Parathyroid adenoma (tissue), 2 donors: Measurements from ENCODE around the gene METTL16.

Experiments
- H2AFZ ChIP-seq: fragments of 300-600 bp; sonication (generic); one replicate; pipeline ENCODE4 v1.7.0; 2017; ENCODE audit warnings: antibody characterized with exemption, mild to moderate bottlenecking
- H3K27ac ChIP-seq: fragments of 300-600 bp; sonication (generic); one replicate; pipeline ENCODE4 v1.7.0; 2017
- H3K27me3 ChIP-seq: fragments of 300-600 bp; sonication (generic); one replicate; pipeline ENCODE4 v1.7.0; 2017; ENCODE audit warnings: low read length; ENCODE audit not compliant: control insufficient read depth, insufficient read depth
- H3K36me3 ChIP-seq: fragments of 300-600 bp; sonication (generic); one replicate; pipeline ENCODE4 v1.7.0; 2017; ENCODE audit warnings: low read length; ENCODE audit not compliant: control insufficient read depth, insufficient read depth
- H3K4me1 ChIP-seq: fragments of 300-600 bp; sonication (generic); one replicate; pipeline ENCODE4 v1.7.0; 2017; ENCODE audit warnings: control low read depth
- H3K4me2 ChIP-seq: fragments of 300-600 bp; sonication (generic); one replicate; pipeline ENCODE4 v1.7.0; 2017; ENCODE audit warnings: low read length
- H3K4me3 ChIP-seq: fragments of 300-600 bp; sonication (generic); one replicate; pipeline ENCODE4 v1.7.0; 2017; ENCODE audit warnings: low read depth, low read length
- H3K79me2 ChIP-seq: fragments of 300-600 bp; sonication (generic); one replicate; pipeline ENCODE4 v1.7.0; 2017; ENCODE audit warnings: control low read depth
- H3K9ac ChIP-seq: fragments of 300-600 bp; sonication (generic); one replicate; pipeline ENCODE4 v1.7.0; 2017; ENCODE audit warnings: mild to moderate bottlenecking
- H3K9me3 ChIP-seq: fragments of 300-600 bp; sonication (generic); one replicate; pipeline ENCODE4 v1.7.0; 2017; ENCODE audit warnings: low read length; ENCODE audit not compliant: control insufficient read depth
- CTCF ChIP-seq: fragments of 300-600 bp; sonication (generic); IDR thresholded peaks from one replicate; pipeline ENCODE4 v1.7.0; 2017; ENCODE audit warnings: antibody characterized with exemption, mild to moderate bottlenecking
- donor health status: primary hyperparathyroidism.

METTL16 gene

GRCh38 chr17:2369551-2370210 lies 142.0 kb downstream of the METTL16 start:
- no peak overlapping the region for H3K4me3 ChIP-seq
- H3K79me2 ChIP-seq: no peaks in the 10 kb centered on the region
- H3K4me2 ChIP-seq: no peak overlapping the region
- H3K4me1 ChIP-seq: no peaks in the 10 kb centered on the region
- H3K36me3 ChIP-seq: no peaks in the 10 kb centered on the region
- no peak overlapping the region for H2AFZ ChIP-seq
- no peaks in the 10 kb centered on the region for H3K27me3 ChIP-seq
- no peak for TF ChIP-seq CTCF
- no peaks in the 10 kb centered on the region for H3K9me3 ChIP-seq
- H3K27ac ChIP-seq: no peak overlapping the region
- H3K9ac ChIP-seq: no peak overlapping the region

- H3K9me3 ChIP-seq: no peaks in the 10 kb centered on the region
- no peaks in the 10 kb centered on the region for H3K36me3 ChIP-seq
- H3K9ac ChIP-seq: no peak overlapping the region
- no peaks in the 10 kb centered on the region for H3K27me3 ChIP-seq
- no peak for TF ChIP-seq CTCF
- H3K4me2 ChIP-seq: no peak overlapping the region
- no peak overlapping the region for H3K27ac ChIP-seq
- no peak overlapping the region for H3K4me3 ChIP-seq
- no peaks in the 10 kb centered on the region for H3K79me2 ChIP-seq
- H3K4me1 ChIP-seq: no peaks in the 10 kb centered on the region
- H2AFZ ChIP-seq: no peak overlapping the region
Observed at GRCh38 chr17:2369039-2369438, 142.6 kb downstream of the METTL16 start.

- Histone ChIP-seq H3K27ac (no peak overlapping the region), H3K4me2 (no peak overlapping the region), H3K9ac (no peak overlapping the region), H3K4me1 (no peaks in the 10 kb centered on the region), H2AFZ (no peak overlapping the region), H3K36me3 (no peaks in the 10 kb centered on the region), H3K9me3 (no peaks in the 10 kb centered on the region), H3K27me3 (no peaks in the 10 kb centered on the region), H3K79me2 (no peaks in the 10 kb centered on the region), H3K4me3 (no peak overlapping the region)
- no peak for TF ChIP-seq CTCF
Observed at GRCh38 chr17:2368359-2368758, 143.3 kb downstream of the METTL16 start.

- Histone ChIP-seq H3K9me3 (no peaks in the 10 kb centered on the region), H3K36me3 (no peaks in the 10 kb centered on the region), H3K27me3 (no peaks in the 10 kb centered on the region), H3K27ac (no peak overlapping the region), H3K4me1 (no peaks in the 10 kb centered on the region), H2AFZ (no peak overlapping the region), H3K79me2 (no peaks in the 10 kb centered on the region), H3K4me3 (no peak overlapping the region), H3K9ac (no peak overlapping the region), H3K4me2 (no peak overlapping the region)
- TF ChIP-seq CTCF: no peak
Observed at GRCh38 chr17:2366747-2367494, 144.8 kb downstream of the METTL16 start.
